Mesothelial cell of epicardium (in vitro differentiated cells): ENCODE data around the gene NSD1. TPM values are rescaled to one million over a fixed set of nuclear protein-coding genes. Genes with fewer than 3 reads are reported as not detected.

Experiments
- DNase-seq, 2 experiments: peaks; one replicate each; pipeline ENCODE4 v3.0.0; 2021; ENCODE audit warnings: low spot score in 2 of 2; ENCODE audit not compliant: unreplicated experiment in 2 of 2
- H3K27ac Mint-ChIP-seq: 2 replicates; pipeline ENCODE4 v1.8.0; 2021; ENCODE audit warnings: mixed read lengths
- H3K27me3 Mint-ChIP-seq: 2 replicates; pipeline ENCODE4 v1.8.0; 2021; ENCODE audit warnings: low read depth, mixed read lengths
- H3K36me3 Mint-ChIP-seq: 2 replicates; pipeline ENCODE4 v1.8.0; 2021; ENCODE audit warnings: mixed read lengths
- H3K4me1 Mint-ChIP-seq: 2 replicates; pipeline ENCODE4 v1.8.0; 2021; ENCODE audit warnings: mixed read lengths
- H3K4me3 Mint-ChIP-seq: 2 replicates; pipeline ENCODE4 v1.8.0; 2021; ENCODE audit warnings: mild to moderate bottlenecking, moderate library complexity, mixed read lengths
- H3K9me3 Mint-ChIP-seq: 2 replicates; pipeline ENCODE4 v1.8.0; 2021; ENCODE audit warnings: mixed read lengths
- total RNA-seq: library from RNA; stranded (reverse); gene quantifications from 3 replicates; pipeline ENCODE4 v1.2.1, GENCODE V29; 2021
- TF ChIP-seq, protein P1 (sequence below): fragments of 200-600 bp; sonication (generic); IDR thresholded peaks from one replicate; pipeline ENCODE4 v1.5.0; 2021; ENCODE audit warnings: antibody characterized with exemption; ENCODE audit not compliant: unreplicated experiment

NSD1 gene
- total RNA-seq, 1 donor from 2014 or later, result 164 TPM

DNA sequence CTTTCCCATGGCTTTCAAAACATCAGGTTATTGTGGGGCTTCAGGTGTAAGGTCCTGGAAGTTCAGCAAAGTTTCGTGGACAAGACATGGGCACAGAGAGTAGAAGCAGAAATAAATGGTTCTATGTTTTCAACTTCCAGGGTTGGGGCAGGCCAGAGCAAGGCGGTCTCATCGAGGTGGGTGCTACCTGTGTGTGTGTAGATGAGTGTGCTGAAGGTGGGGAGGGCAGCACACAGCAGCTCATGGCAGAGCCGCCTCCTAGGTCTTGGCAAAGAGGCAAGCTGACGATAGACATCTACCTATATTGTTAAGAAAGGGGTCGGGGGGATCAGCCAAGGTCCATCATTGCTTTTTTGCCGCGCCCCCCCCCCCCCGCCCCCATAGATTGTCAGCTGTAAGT lies 166.1 kb downstream of the NSD1 start:
- Mint-ChIP-seq H3K4me3 (no peak overlapping the region), H3K9me3 (no peaks in the 10 kb centered on the region), H3K27me3 (no peaks in the 10 kb centered on the region), H3K36me3 (peaks cover 8% of the 10 kb centered on the region), H3K4me1 (peaks cover 42% of the 10 kb centered on the region), H3K27ac (peak overlapping the region; percentile 93)
- TF ChIP-seq, protein P1, sequence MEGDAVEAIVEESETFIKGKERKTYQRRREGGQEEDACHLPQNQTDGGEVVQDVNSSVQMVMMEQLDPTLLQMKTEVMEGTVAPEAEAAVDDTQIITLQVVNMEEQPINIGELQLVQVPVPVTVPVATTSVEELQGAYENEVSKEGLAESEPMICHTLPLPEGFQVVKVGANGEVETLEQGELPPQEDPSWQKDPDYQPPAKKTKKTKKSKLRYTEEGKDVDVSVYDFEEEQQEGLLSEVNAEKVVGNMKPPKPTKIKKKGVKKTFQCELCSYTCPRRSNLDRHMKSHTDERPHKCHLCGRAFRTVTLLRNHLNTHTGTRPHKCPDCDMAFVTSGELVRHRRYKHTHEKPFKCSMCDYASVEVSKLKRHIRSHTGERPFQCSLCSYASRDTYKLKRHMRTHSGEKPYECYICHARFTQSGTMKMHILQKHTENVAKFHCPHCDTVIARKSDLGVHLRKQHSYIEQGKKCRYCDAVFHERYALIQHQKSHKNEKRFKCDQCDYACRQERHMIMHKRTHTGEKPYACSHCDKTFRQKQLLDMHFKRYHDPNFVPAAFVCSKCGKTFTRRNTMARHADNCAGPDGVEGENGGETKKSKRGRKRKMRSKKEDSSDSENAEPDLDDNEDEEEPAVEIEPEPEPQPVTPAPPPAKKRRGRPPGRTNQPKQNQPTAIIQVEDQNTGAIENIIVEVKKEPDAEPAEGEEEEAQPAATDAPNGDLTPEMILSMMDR, result no peak
- DNase-seq, result no peak

DNA sequence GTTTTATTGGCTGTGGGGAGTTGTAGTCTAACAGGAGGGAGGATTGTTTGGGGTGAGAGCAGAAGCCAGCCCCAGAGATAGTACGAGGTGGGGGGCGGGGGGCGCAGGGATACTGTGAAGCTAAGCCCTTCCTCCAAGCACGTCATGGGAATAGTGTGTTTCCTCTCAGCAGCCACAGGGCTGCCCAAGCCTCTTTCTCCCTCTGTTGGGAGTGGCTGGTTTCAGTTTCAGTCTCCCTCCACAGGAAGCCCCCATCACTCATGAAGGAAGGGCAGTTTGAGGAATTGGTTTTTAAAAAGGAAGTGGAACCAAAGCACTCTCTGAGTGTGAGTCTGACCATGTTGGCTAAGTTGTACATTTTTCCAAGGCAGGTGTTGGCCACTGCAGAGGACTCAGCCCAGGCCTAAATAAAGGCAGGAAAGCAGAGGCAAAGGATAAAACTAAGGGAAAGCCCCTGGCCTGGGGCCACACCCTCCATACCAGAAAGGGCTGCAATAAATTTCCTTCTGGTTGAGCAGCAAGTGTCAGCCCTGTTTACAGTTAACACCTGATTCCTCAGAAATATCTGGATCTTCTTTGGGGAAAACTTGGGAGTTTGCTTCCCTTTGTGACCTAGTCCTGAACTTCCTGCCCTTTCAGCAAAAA lies 166.8 kb downstream of the NSD1 start:
- Mint-ChIP-seq H3K27me3 (no peaks in the 10 kb centered on the region), H3K36me3 (peaks cover 8% of the 10 kb centered on the region), H3K9me3 (no peaks in the 10 kb centered on the region), H3K4me3 (no peak overlapping the region), H3K27ac (peak overlapping the region; percentile 98), H3K4me1 (peaks cover 45% of the 10 kb centered on the region)
- no peak for DNase-seq
- TF ChIP-seq, protein P1, result no peak

DNA sequence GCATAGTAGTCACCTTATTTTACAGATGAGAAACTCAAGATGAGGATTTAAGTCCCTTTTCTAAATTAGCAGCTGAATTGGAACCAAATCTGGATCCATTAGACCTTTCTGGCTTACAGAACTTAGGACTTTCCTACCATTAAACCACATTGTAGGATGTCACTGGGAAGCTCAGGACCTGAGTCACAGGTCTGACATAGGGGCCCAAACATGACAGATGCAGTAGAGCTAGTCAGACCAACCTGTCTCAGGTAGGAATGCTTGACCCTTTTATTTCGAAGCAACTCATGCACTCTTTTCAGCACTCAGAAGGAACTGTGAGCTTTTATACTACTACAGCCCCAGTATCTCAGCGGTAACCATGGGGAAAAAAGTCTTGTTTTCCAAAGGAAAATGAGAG lies 167.4 kb downstream of the NSD1 start:
- Mint-ChIP-seq H3K4me3 (no peak overlapping the region), H3K9me3 (no peaks in the 10 kb centered on the region), H3K4me1 (peaks cover 45% of the 10 kb centered on the region), H3K27ac (peak overlapping the region; percentile 98), H3K27me3 (no peaks in the 10 kb centered on the region), H3K36me3 (peaks cover 5% of the 10 kb centered on the region)
- DNase-seq, result no peak
- TF ChIP-seq, protein P1, result no peak

GRCh38 chr5:177301503-177302165 lies 168.1 kb downstream of the NSD1 start:
- no peaks in the 10 kb centered on the region for H3K9me3 Mint-ChIP-seq
- no peaks in the 10 kb centered on the region for H3K27me3 Mint-ChIP-seq
- H3K4me3 Mint-ChIP-seq, result peak overlapping the region; percentile 90
- peaks cover 8% of the 10 kb centered on the region for H3K36me3 Mint-ChIP-seq
- H3K27ac Mint-ChIP-seq, result peak overlapping the region; percentile 98
- TF ChIP-seq, protein P1, result no peak
- peaks cover 45% of the 10 kb centered on the region for H3K4me1 Mint-ChIP-seq
- DNase-seq, result no peak

DNA sequence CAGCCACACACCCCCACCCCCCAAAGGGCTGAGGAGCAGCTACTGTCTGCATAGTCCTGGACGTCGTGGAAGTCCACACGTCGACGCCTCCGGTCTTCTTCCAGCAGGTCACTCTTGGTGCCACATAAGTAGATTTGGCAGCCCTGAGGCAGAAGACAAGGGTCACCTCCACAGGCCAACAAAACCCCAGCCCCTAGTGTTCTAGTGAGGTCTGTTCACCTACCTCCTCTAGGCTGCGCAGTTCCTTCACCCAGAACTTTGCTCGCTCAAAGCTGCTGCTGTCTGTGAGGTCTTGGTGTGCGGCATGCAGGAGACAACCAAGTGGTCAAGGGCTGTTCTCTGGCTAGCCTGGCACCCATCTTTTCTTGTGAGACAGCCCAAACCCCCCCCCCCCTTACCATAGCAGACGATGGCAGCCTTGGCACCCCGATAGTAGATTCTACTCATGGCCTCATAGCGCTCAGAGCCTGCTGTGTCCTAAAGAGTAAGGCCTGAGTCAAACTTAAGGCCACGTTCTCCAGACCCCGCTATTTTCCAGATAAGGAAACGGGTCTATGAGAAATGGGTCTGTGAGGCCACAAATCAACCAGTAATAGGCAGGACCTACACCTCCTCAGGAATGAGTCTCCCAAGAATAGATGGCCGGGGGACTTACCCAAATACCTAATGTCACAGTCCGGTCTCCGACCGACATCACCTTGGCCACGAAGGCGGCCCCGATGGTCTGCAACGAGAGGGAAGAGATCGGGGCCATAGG lies 169.0 kb downstream of the NSD1 start:
- Mint-ChIP-seq H3K27ac (peak overlapping the region; percentile 98), H3K27me3 (no peaks in the 10 kb centered on the region), H3K4me3 (peak overlapping the region; percentile 90), H3K9me3 (no peaks in the 10 kb centered on the region), H3K4me1 (peaks cover 45% of the 10 kb centered on the region), H3K36me3 (peaks cover 10% of the 10 kb centered on the region)
- TF ChIP-seq, protein P1, result no peak
- DNase-seq, result peak in 1 of 2 experiments; percentile 36
